GM23338 (cell line): Measurements from ENCODE around the gene APBA2. TPM values are rescaled to one million over a fixed set of nuclear protein-coding genes. Genes with fewer than 3 reads are reported as not detected.

Source experiments
- ATAC-seq: fragments of 200-7000 bp; cut with Tn5 transposase; 3 replicates; pipeline ENCODE4 v1.9.1; 2020
- DNase-seq: peaks from one replicate; pipeline ENCODE4 v3.0.0-alpha.2; 2015; ENCODE audit warnings: low spot score
- H2AFZ ChIP-seq: fragments of 200-600 bp; sonication (generic); 2 replicates; pipeline ENCODE4 v1.8.0; 2016; ENCODE audit warnings: antibody characterized with exemption, mild to moderate bottlenecking, moderate library complexity
- H3F3A ChIP-seq: fragments of 200-600 bp; sonication (generic); replicated peaks from 2 replicates; pipeline ENCODE4 v1.8.0; 2017; ENCODE audit warnings: antibody characterized with exemption, mixed run types, low read depth
- H3K27ac ChIP-seq: fragments of 200-600 bp; sonication (generic); 2 replicates; pipeline ENCODE4 v1.6.1; 2016; ENCODE audit warnings: low read depth
- H3K27me3 ChIP-seq: fragments of 200-600 bp; sonication (generic); 2 replicates; pipeline ENCODE4 v1.8.0; 2016; ENCODE audit warnings: mild to moderate bottlenecking, mixed run types, moderate library complexity; ENCODE audit not compliant: insufficient read depth
- H3K36me3 ChIP-seq: fragments of 200-600 bp; sonication (generic); 2 replicates; pipeline ENCODE4 v1.8.0; 2016; ENCODE audit warnings: mild to moderate bottlenecking; ENCODE audit not compliant: insufficient read depth
- H3K4me1 ChIP-seq: fragments of 200-600 bp; sonication (generic); 2 replicates; pipeline ENCODE4 v1.8.0; 2016; ENCODE audit warnings: mild to moderate bottlenecking, moderate library complexity; ENCODE audit not compliant: insufficient read depth
- H3K4me2 ChIP-seq: fragments of 200-600 bp; sonication (generic); 2 replicates; pipeline ENCODE4 v1.7.1; 2017; ENCODE audit warnings: mixed run types
- H3K4me3 ChIP-seq: fragments of 200-600 bp; sonication (generic); 2 replicates; pipeline ENCODE4 v1.6.1; 2016; ENCODE audit warnings: mixed run types
- H3K79me2 ChIP-seq: fragments of 200-600 bp; sonication (generic); replicated peaks from 2 replicates; pipeline ENCODE4 v1.8.0; 2017; ENCODE audit warnings: mild to moderate bottlenecking; ENCODE audit not compliant: insufficient read depth
- H3K9me2 ChIP-seq: fragments of 200-600 bp; sonication (generic); 2 replicates; pipeline ENCODE4 v1.8.0; 2017; ENCODE audit not compliant: insufficient read depth
- H4K20me1 ChIP-seq: fragments of 200-600 bp; sonication (generic); replicated peaks from 2 replicates; pipeline ENCODE4 v1.8.0; 2017; ENCODE audit warnings: mild to moderate bottlenecking; ENCODE audit not compliant: insufficient read depth
- H3K27ac Mint-ChIP-seq: 2 replicates; pipeline ENCODE4 v1.8.0; 2020; ENCODE audit warnings: inconsistent platforms, mild to moderate bottlenecking, moderate library complexity, mixed read lengths
- H3K27me3 Mint-ChIP-seq: 3 replicates; pipeline ENCODE4 v1.8.0; 2022; ENCODE audit warnings: low read depth, mild to moderate bottlenecking, moderate library complexity, mixed read lengths, inconsistent platforms; ENCODE audit not compliant: insufficient read depth, poor library complexity
- H3K36me3 Mint-ChIP-seq: 3 replicates; pipeline ENCODE4 v1.8.0; 2021; ENCODE audit warnings: low read depth, mild to moderate bottlenecking, inconsistent platforms, moderate library complexity, mixed read lengths
- H3K4me1 Mint-ChIP-seq: 3 replicates; pipeline ENCODE4 v1.8.0; 2020; ENCODE audit warnings: mild to moderate bottlenecking, inconsistent platforms, mixed read lengths
- H3K4me3 Mint-ChIP-seq: 3 replicates; pipeline ENCODE4 v1.8.0; 2021; ENCODE audit warnings: moderate library complexity, mild to moderate bottlenecking, inconsistent platforms, mixed read lengths
- H3K9me3 Mint-ChIP-seq: 3 replicates; pipeline ENCODE4 v1.8.0; 2020; ENCODE audit warnings: moderate library complexity, mild to moderate bottlenecking, inconsistent platforms, mixed read lengths
- EZH2 ChIP-seq: fragments of 200-600 bp; sonication (generic); IDR thresholded peaks from one replicate; pipeline ENCODE4 v1.8.0; 2017; ENCODE audit warnings: antibody characterized with exemption, mild to moderate bottlenecking, low read depth; ENCODE audit not compliant: unreplicated experiment
- EZH2phosphoT487 ChIP-seq: fragments of 200-600 bp; sonication (generic); IDR thresholded peaks from one replicate; pipeline ENCODE4 v1.8.1; 2018; ENCODE audit warnings: antibody characterized with exemption; ENCODE audit not compliant: unreplicated experiment
- JUNB ChIP-seq: IDR thresholded peaks from one replicate; pipeline ENCODE4 v1.6.1; 2016; ENCODE audit warnings: antibody characterized with exemption; ENCODE audit not compliant: unreplicated experiment
- NANOG ChIP-seq: IDR thresholded peaks from 2 replicates; pipeline ENCODE4 v1.6.1; 2016; ENCODE audit warnings: antibody characterized with exemption, borderline replicate concordance
- POLR2AphosphoS5 ChIP-seq: IDR thresholded peaks from 2 replicates; pipeline ENCODE4 v1.6.1; 2016; ENCODE audit warnings: antibody characterized with exemption, low read depth
- STAT1 ChIP-seq: IDR thresholded peaks from one replicate; pipeline ENCODE4 v1.6.1; 2016; ENCODE audit warnings: antibody characterized with exemption; ENCODE audit not compliant: unreplicated experiment
- ZNF114 ChIP-seq: fragments of 250-450 bp; sonication (Bioruptor Pico); IDR thresholded peaks from 2 replicates; pipeline ENCODE4 v1.5.0; 2020; ENCODE audit warnings: mild to moderate bottlenecking, moderate library complexity
- ZNF331 ChIP-seq: fragments of 250-450 bp; sonication (Bioruptor Pico); IDR thresholded peaks from 2 replicates; pipeline ENCODE4 v1.5.0; 2020; ENCODE audit warnings: low read depth, mild to moderate bottlenecking, moderate library complexity
- polyA plus RNA-seq: library from polyadenylated mRNA; unstranded; fragments of >200 nt; fragmentation: Nextera tagmentation; extraction: Ambion mirVana; gene quantifications from 2 replicates; pipeline ENCODE4 v1.2.1, GENCODE V29; 2016
- total RNA-seq: library from RNA; depleted of rRNA; stranded (reverse); fragments of >200 nt; shearing (Covaris generic); gene quantifications from 2 replicates; pipeline ENCODE4 v1.2.3, GENCODE V29; 2014
- TF ChIP-seq, protein P1 (sequence below): IDR thresholded peaks from one replicate; pipeline ENCODE4 v1.6.1; 2018; ENCODE audit warnings: antibody characterized with exemption; ENCODE audit not compliant: unreplicated experiment
- TF ChIP-seq, protein P2 (sequence below): IDR thresholded peaks from 2 replicates; pipeline ENCODE4 v1.6.1; 2016; ENCODE audit warnings: antibody characterized with exemption

The APBA2 gene
- total and polyA plus RNA-seq, 2 experiments from 2014 or later = 5.9 to 24.7 TPM

DNA sequence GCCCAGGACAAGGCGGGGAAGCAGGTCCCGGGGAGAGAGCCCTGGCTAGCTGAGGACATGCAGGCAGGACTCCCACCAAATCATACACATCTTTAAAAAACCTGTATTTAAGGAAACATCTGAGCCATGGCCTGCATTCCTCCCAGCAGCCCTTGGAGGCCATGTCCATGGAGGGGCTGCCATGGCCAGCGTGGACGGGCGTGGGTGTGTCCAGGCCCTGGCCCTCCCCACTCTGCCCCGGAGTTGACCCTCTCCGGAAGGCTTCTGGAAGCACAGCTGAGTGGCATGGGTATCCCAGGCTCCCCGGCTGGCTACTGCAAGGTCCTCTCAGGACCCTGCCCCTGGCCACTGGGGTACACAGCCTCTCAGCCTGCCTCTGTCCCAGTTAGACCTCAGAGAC lies 234.1 kb downstream of the APBA2 start (continued):
- TF ChIP-seq, protein P1, sequence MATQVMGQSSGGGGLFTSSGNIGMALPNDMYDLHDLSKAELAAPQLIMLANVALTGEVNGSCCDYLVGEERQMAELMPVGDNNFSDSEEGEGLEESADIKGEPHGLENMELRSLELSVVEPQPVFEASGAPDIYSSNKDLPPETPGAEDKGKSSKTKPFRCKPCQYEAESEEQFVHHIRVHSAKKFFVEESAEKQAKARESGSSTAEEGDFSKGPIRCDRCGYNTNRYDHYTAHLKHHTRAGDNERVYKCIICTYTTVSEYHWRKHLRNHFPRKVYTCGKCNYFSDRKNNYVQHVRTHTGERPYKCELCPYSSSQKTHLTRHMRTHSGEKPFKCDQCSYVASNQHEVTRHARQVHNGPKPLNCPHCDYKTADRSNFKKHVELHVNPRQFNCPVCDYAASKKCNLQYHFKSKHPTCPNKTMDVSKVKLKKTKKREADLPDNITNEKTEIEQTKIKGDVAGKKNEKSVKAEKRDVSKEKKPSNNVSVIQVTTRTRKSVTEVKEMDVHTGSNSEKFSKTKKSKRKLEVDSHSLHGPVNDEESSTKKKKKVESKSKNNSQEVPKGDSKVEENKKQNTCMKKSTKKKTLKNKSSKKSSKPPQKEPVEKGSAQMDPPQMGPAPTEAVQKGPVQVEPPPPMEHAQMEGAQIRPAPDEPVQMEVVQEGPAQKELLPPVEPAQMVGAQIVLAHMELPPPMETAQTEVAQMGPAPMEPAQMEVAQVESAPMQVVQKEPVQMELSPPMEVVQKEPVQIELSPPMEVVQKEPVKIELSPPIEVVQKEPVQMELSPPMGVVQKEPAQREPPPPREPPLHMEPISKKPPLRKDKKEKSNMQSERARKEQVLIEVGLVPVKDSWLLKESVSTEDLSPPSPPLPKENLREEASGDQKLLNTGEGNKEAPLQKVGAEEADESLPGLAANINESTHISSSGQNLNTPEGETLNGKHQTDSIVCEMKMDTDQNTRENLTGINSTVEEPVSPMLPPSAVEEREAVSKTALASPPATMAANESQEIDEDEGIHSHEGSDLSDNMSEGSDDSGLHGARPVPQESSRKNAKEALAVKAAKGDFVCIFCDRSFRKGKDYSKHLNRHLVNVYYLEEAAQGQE = no peak
- TF ChIP-seq ZNF114 (CRISPR knock-in tag) (no peak), JUNB (no peak), STAT1 (no peak), EZH2 (no peak), POLR2AphosphoS5 (no peak), ZNF331 (no peak), EZH2phosphoT487 (no peak)
- TF ChIP-seq, protein P2, sequence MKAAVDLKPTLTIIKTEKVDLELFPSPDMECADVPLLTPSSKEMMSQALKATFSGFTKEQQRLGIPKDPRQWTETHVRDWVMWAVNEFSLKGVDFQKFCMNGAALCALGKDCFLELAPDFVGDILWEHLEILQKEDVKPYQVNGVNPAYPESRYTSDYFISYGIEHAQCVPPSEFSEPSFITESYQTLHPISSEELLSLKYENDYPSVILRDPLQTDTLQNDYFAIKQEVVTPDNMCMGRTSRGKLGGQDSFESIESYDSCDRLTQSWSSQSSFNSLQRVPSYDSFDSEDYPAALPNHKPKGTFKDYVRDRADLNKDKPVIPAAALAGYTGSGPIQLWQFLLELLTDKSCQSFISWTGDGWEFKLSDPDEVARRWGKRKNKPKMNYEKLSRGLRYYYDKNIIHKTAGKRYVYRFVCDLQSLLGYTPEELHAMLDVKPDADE = no peak

GRCh38 chr15:29120593-29121368 lies 235.0 kb downstream of the APBA2 start:
- Histone ChIP-seq H3K4me1 (no peaks in the 10 kb centered on the region), H3F3A (no peaks in the 10 kb centered on the region), H3K27ac (no peak overlapping the region), H3K36me3 (no peaks in the 10 kb centered on the region), H3K9me2 (no peaks in the 10 kb centered on the region), H3K79me2 (no peaks in the 10 kb centered on the region), H4K20me1 (no peaks in the 10 kb centered on the region), H2AFZ (no peak overlapping the region), H3K4me2 (no peak overlapping the region), H3K27me3 (no peaks in the 10 kb centered on the region), H3K4me3 (no peak overlapping the region)
- H3K9me3 Mint-ChIP-seq = no peaks in the 10 kb centered on the region
- no peak overlapping the region for H3K27ac Mint-ChIP-seq
- no peak overlapping the region for H3K4me3 Mint-ChIP-seq
- no peak for DNase-seq
- TF ChIP-seq NANOG = no peak
- TF ChIP-seq JUNB = no peak
- TF ChIP-seq, protein P2 = no peak
- no peak for TF ChIP-seq STAT1
- TF ChIP-seq EZH2phosphoT487 = no peak
- TF ChIP-seq ZNF114 (CRISPR knock-in tag) = no peak
- no peaks in the 10 kb centered on the region for H3K36me3 Mint-ChIP-seq
- no peak for ATAC-seq
- H3K27me3 Mint-ChIP-seq = peaks cover 5% of the 10 kb centered on the region
- H3K4me1 Mint-ChIP-seq = peaks cover 8% of the 10 kb centered on the region
